ENCODE measurements around the gene OVOL3. TPM values are rescaled to one million over a fixed set of nuclear protein-coding genes. Genes with fewer than 3 reads are reported as not detected.
"Not testable (repeated sequence)": the region's sequence is repeated elsewhere in the genome, so short reads cannot be mapped to it uniquely, and the experiment has no call there.

OVOL3 gene
- total RNA-seq, 1 donor from 2014 or later: not detected

GRCh38 chr19:36131221-36131620, 20.3 kb downstream of the OVOL3 start:
- not testable (repeated sequence) for DNase-seq (ENCODE audit: low read depth)

- not testable (repeated sequence) for DNase-seq (ENCODE audit: low read depth)
These were observed 23.9 kb downstream of the OVOL3 start for GRCh38 chr19:36134867-36135266.

DNA sequence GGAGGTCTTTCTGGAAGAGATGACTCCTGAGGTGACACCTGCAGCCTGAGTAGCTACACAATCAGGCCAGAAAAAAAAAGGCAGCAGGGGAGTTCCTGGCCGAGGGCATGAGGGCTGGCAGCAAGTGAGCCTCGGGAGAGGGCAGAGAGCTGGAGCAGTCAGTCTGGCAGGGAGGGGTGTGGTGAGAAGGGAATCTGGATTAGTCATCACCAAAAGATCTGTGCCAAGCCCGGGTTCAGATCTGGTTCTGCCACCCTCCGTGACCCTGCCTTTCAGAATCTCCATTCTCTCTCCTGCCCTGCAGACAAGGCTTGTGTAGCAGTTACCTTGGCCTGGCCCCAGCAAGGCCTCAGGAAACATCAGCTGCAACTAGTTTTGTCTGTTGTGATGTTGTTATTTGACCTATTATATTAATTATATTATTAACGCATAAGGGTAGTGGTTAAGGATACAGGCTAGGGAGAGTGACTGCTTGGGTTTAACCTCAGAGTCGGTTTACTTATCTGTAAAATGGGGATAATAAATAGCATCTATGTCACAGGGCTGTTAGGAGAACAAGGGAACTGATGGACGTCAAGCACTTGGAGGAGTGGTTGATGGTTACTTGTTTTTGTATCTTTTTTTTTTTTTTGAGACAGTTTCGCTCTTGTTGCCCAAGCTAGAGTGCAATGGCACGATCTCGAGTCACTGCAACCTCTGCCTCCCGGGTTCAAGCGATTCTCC, 26.2 kb downstream of the OVOL3 start:
- DNase-seq (ENCODE audit: low read depth): peak; percentile 91

DNA sequence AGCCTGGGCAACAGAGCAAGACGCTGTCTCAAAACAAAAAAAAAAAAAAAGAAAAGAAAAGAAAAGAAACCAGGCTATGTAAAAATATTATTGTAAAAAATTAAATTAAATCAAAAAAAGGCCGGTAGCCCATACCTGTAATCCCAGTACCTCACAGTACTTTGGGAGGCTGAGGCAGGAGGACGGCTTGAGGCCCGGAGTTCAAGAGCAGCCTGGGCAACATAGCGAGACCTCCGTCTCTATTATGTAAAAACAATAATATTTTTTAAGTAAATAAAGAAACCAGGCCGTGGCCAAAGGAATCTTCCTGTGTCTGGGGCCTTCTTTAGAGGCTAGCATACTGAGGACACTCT, 28.2 kb downstream of the OVOL3 start:
- DNase-seq (ENCODE audit: low read depth): no peak

GRCh38 chr19:36139473-36140303, 28.7 kb downstream of the OVOL3 start, which contains the start of gene CAPNS1:
CAPNS1 (plus strand) TSS chr19:36140066; CDS start chr19:36141012, 946 bp downstream.
- peak; percentile 97 for DNase-seq (ENCODE audit: low read depth)

DNA sequence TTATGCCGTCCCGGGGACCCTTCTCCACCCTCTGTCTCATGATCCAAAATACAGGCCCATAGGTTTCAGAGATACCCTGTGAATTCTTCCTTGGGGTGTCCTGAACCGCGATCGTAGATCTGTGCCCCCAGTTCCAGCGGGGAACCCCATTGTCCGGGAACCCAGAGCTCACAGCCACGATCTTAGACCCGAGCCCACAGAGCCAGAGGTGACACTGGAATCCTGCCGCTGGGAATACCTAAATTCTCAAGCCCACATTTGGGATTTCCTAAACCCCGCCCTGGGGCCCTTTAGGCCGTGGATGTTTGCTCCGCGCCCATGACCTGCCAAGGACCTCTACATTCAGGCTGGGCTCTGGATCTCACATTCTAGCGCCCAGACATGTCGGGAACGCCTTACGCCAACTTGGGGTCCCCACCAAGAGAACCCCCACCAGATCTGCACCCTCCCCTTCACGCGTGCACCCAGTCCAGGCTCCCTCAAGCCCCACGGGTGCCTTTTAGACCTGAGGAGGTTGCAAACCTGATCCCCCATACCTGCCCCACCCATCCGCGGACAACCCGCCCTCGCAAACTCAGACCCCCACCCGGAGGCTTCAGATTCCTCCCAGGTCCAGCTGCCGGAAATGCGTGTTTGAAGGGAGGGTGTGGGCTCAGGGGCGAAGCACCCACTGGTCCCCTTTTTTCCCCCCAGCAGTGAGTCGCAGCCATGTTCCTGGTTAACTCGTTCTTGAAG, 29.5 kb downstream of the OVOL3 start:
- DNase-seq (ENCODE audit: low read depth): peak; percentile 63

DNA sequence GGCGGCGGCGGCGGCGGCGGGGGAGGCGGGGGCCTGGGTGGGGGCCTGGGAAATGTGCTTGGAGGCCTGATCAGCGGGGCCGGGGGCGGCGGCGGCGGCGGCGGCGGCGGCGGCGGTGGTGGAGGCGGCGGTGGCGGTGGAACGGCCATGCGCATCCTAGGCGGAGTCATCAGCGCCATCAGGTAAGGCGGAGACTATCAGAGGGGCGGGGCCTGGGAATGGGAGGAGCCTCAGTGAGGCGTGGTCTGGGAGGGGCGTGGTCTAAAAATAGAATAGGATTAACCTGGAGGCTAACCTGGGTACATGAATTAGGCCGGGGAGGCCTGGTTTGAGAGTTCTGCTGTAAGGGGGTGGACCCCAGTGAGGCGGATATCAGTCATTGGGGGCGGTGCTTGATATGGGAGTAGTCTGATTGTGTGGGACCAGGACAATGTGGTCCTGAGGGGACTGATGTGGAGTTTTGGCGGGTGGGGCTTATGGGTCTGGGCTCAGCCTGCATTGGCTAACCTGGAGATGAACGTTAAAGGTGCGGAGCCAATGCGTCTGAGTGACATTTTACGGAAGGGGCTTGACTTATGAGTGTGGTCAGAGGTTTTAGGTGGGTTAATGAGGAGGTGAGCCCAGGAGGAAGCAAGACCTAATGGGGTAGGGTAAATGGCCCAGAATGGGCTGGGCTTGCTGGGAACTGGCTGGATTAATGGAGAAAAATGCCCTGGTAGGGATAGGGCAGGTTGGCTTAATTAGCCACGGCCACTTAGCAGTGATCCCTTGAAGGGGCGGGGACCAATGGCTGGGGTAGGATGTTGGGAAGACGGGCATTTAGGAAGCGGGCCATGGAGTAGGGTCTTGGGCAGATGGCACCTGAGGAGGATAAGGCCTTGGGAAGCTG, 30.3 kb downstream of the OVOL3 start:
- DNase-seq (ENCODE audit: low read depth): peak; percentile 87

DNA sequence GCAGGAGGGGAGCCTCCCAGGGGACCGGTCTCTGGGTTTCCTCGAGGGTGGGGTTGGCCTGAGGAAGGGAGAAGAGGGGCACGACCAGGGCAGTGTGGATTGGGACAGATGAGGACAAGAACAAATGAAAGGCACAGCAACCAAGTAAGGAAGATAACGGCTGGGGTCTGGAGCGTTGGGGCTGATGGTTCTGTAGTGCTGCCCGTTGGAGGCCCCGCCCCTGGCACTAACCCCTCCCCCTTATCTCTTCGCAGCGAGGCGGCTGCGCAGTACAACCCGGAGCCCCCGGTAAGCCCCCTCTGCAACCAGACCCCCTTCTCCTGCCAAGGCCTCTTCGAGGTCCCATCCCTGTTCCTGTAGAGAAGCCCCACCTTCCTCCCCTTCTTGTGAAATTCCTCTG, 31.1 kb downstream of the OVOL3 start:
- no peak for DNase-seq (ENCODE audit: low read depth)

GRCh38 chr19:36142496-36142895, 31.6 kb downstream of the OVOL3 start:
- DNase-seq (ENCODE audit: low read depth): no peak

DNA sequence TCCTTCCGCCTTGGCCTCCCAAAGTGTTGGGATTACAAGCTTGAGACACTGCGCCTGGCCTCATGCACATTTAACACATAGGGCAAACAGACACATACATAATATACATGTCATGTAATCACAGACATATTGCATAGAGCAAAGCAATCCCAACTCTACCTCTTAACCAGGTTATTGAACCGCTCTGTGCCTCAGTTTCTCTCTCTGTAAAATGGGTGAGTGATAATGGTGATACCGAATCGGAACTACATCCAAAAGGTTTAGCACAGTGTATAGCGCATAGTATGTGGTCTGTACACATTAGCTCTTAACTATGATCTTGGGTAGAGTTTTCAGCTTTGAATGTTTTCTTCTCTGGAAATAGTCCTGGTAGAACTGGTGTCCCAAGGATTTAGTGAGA, 33.7 kb downstream of the OVOL3 start:
- DNase-seq (ENCODE audit: low read depth): no peak

DNA sequence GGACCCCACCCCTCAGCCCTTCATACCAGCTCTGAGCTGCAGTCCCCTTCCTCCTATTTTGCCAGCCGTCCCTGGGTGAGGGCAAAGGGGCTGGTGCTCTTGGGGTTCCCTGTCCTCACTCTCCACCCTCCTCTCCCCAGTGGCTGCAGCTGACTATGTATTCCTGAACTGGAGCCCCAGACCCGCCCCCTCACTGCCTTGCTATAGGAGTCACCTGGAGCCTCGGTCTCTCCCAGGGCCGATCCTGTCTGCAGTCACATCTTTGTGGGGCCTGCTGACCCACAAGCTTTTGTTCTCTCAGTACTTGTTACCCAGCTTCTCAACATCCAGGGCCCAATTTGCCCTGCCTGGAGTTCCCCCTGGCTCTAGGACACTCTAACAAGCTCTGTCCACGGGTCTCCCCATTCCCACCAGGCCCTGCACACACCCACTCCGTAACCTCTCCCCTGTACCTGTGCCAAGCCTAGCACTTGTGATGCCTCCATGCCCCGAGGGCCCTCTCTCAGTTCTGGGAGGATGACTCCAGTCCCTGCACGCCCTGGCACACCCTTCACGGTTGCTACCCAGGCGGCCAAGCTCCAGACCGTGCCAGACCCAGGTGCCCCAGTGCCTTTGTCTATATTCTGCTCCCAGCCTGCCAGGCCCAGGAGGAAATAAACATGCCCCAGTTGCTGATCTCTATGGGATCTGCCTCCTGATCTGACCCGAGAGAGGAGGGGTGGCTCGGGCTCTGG, 38.9 kb downstream of the OVOL3 start:
- DNase-seq (ENCODE audit: low read depth): no peak

DNA sequence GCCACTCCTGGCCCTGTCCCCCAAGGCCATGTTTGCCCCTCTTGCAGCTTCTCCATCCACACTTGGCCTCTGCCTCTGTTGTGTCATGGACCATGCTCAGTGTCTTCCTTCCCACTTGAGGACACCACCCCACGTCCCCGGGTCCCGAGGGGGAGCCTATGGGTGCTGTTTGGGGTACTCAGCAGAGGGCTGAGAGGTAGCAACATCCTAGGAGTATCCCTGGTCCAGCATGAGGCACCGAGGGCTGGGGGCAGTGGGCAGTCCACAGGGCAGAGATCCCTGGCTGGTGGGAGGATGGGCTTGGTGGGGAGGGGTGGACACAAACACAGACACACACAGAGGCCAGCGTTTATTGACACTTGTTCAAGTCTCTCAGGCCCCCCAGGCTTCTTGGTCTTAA, 39.6 kb downstream of the OVOL3 start:
- DNase-seq (ENCODE audit: low read depth): no peak

DNA sequence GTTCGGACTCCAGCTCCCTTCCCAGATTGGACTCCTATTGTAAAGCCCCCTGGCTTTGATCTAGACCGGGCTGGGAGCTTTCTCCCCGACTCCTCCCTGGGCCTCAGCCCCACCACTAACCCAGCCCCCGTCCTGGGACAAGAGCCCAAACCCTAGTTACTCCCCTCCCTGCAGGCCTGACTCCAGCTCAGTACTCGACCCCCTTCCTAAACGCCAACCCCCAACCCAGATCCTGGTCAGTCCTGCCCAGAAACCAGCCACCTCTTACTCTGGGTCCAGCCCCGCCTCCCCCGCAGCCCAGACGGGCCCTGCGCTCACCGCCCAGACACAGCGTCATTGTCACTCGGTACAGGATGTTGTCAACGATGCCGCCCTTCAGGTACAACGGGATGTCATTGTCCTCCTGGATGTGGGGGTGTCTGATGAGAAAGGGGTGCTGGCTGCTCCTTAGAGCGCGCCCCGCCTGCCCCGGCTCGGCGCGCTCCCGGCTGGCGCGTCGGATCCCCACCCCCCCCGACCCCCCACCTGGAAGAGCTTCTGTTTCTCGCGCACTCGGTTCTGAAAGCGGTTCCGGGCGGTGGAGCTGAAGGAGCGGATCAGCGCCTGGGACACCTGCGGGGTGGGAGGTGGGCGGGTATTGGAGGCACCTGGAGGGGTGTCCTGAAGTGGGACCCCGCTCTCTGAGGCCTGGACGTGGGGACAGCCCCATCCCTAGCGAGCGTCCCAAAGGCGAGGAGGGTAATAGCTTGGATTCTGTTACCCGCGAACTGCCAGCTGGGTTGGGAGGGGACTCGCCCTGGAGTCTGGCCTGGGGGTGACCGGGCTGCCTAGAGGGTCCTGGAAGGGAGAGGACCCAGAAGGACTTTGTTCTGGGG, 40.4 kb downstream of the OVOL3 start:
- no peak for DNase-seq (ENCODE audit: low read depth)

DNA sequence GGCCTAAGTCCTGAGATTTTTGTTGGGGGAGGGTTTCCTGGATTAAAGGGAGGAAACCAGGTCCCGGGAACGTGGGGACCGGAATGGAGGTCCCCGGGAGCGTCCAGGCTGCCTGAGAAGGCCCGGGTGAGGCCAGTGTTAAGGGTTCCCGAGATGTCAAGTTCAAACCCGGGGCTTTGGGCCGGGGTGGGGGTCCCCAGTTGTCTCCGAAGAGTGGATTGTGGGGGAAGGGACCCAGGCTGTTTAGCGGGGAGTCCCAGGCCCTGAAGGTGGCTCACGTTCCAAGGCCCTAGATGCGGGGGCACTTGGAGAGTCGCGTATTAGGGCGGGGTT, 41.0 kb downstream of the OVOL3 start:
- no peak for DNase-seq (ENCODE audit: low read depth)

GRCh38 chr19:36152352-36153091, 41.6 kb downstream of the OVOL3 start, which contains the start of gene COX7A1:
COX7A1 (minus strand) TSS chr19:36152447; CDS start chr19:36152407, 40 bp downstream.
- DNase-seq (ENCODE audit: low read depth): peak; percentile 65

DNA sequence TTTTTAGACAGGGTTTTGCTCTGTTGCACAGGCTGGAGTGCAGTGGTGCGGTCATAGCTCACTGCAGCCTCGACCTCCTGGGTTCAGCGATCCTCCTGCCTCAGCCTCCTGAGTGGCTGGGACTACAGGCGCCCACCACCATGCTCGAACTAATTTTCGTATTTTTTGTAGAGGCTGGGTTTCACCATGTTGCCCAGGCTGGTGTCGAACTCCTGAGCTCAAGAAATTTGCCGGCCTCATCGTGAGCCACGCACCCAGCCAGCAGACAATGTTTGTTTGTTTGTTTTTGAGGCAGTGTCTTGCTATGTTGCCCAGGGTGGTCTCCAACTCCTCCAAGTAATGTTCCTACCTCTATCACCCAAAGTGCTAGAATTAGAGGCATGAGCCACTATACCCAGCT, 42.2 kb downstream of the OVOL3 start:
- peak; percentile 9 for DNase-seq (ENCODE audit: low read depth)

- DNase-seq (ENCODE audit: low read depth): no peak
These were observed 50.1 kb downstream of the OVOL3 start for GRCh38 chr19:36160821-36161596.

Measured in myocyte (in vitro differentiated cells).